Immature natural killer cell (primary cell): ENCODE measurements around the gene CCDC12. TPM values are rescaled to one million over a fixed set of nuclear protein-coding genes. Genes with fewer than 3 reads are reported as not detected.
A peak's percentile ranks its signal among the peaks of the same experiment; 100 is the strongest.

Experiments
- DNase-seq, 3 donors: peaks; one replicate each; pipeline ENCODE4 v3.0.0; 2022; ENCODE audit warnings: mixed read lengths in 1 of 3
- H3K27ac Mint-ChIP-seq, 6 donors: one replicate each; pipeline ENCODE4 v1.8.0; 2020; ENCODE audit warnings: mixed read lengths in 6 of 6, mild to moderate bottlenecking in 5 of 6, inconsistent platforms in 4 of 6, moderate library complexity in 3 of 6
- H3K27me3 Mint-ChIP-seq, 3 donors: one replicate each; pipeline ENCODE4 v1.8.0; 2020 to 2021; ENCODE audit warnings: low read depth in 3 of 3, mild to moderate bottlenecking in 3 of 3, mixed read lengths in 3 of 3, moderate library complexity in 3 of 3, inconsistent platforms in 1 of 3
- H3K36me3 Mint-ChIP-seq, 3 donors: one replicate each; pipeline ENCODE4 v1.8.0; 2020; ENCODE audit warnings: mixed read lengths in 3 of 3, inconsistent platforms in 2 of 3, mild to moderate bottlenecking in 2 of 3
- H3K4me1 Mint-ChIP-seq, 2 donors: one replicate each; pipeline ENCODE4 v1.8.0; 2020; ENCODE audit warnings: inconsistent platforms in 2 of 2, mild to moderate bottlenecking in 2 of 2, mixed read lengths in 2 of 2, moderate library complexity in 1 of 2
- H3K4me3 Mint-ChIP-seq, 5 donors: one replicate each; pipeline ENCODE4 v1.8.0; 2020; ENCODE audit warnings: mild to moderate bottlenecking in 5 of 5, mixed read lengths in 5 of 5, inconsistent platforms in 3 of 5, moderate library complexity in 3 of 5
- H3K9me3 Mint-ChIP-seq, 6 donors: one replicate each; pipeline ENCODE4 v1.8.0; 2020; ENCODE audit warnings: mild to moderate bottlenecking in 6 of 6, mixed read lengths in 6 of 6, inconsistent platforms in 4 of 6, moderate library complexity in 3 of 6
- polyA plus RNA-seq, 3 donors: library from polyadenylated mRNA; unstranded; fragments of 300-500 nt; fragmentation: Illumina TruSeq; gene quantifications; one replicate each; pipeline ENCODE4 v1.2.3, GENCODE V29; 2021

CCDC12 gene
- polyA plus RNA-seq, 3 donors from 2014 or later = 114 to 174 (median 129) TPM

GRCh38 chr3:46908294-46908985 is 68.1 kb downstream of the CCDC12 start:
- DNase-seq = no peak
- Mint-ChIP-seq H3K4me1 (peaks cover 10 to 15% of the 10 kb centered on the region in 2 donors), H3K27me3 (peaks cover 0 to 2% (median under 1%) of the 10 kb centered on the region in 3 donors), H3K4me3 (no peak overlapping the region), H3K36me3 (peaks cover 0 to 3% (median 1%) of the 10 kb centered on the region in 3 donors), H3K9me3 (no peaks in the 10 kb centered on the region), H3K27ac (no peak overlapping the region)

GRCh38 chr3:46907960-46908293 is 68.6 kb downstream of the CCDC12 start:
- H3K4me1 Mint-ChIP-seq = peaks cover 9 to 10% of the 10 kb centered on the region in 2 donors
- H3K36me3 Mint-ChIP-seq = peaks cover 0 to 3% (median 0%) of the 10 kb centered on the region in 3 donors
- no peak overlapping the region for H3K27ac Mint-ChIP-seq
- H3K27me3 Mint-ChIP-seq = peaks cover 0 to 2% (median 0%) of the 10 kb centered on the region in 3 donors
- DNase-seq = no peak
- H3K9me3 Mint-ChIP-seq = no peaks in the 10 kb centered on the region
- no peak overlapping the region for H3K4me3 Mint-ChIP-seq

GRCh38 chr3:46907271-46907670 is 69.3 kb downstream of the CCDC12 start:
- Mint-ChIP-seq H3K9me3 (no peaks in the 10 kb centered on the region), H3K27me3 (peaks cover 0 to 2% (median 2%) of the 10 kb centered on the region in 3 donors), H3K4me1 (peaks cover 8 to 9% of the 10 kb centered on the region in 2 donors), H3K4me3 (no peak overlapping the region), H3K27ac (peak overlapping the region in 2 of 6 donors; percentile 23 to 26), H3K36me3 (peaks cover 0 to 1% (median 0%) of the 10 kb centered on the region in 3 donors)
- DNase-seq = no peak

GRCh38 chr3:46906471-46907058 is 70.0 kb downstream of the CCDC12 start:
- H3K36me3 Mint-ChIP-seq = no peaks in the 10 kb centered on the region
- H3K4me1 Mint-ChIP-seq = peaks cover 8 to 9% of the 10 kb centered on the region in 2 donors
- peaks cover 0 to 4% (median 2%) of the 10 kb centered on the region in 3 donors for H3K27me3 Mint-ChIP-seq
- DNase-seq = no peak
- no peak overlapping the region for H3K27ac Mint-ChIP-seq
- H3K9me3 Mint-ChIP-seq = no peaks in the 10 kb centered on the region
- no peak overlapping the region for H3K4me3 Mint-ChIP-seq

- Mint-ChIP-seq H3K27ac (no peak overlapping the region), H3K9me3 (no peaks in the 10 kb centered on the region), H3K4me1 (peaks cover 7 to 8% of the 10 kb centered on the region in 2 donors), H3K27me3 (peaks cover 0 to 4% (median 2%) of the 10 kb centered on the region in 3 donors), H3K36me3 (no peaks in the 10 kb centered on the region), H3K4me3 (no peak overlapping the region)
- DNase-seq = no peak
Measured at GRCh38 chr3:46905661-46906451, 70.7 kb downstream of the CCDC12 start.

- DNase-seq = no peak
- H3K27ac Mint-ChIP-seq = no peak overlapping the region
- H3K36me3 Mint-ChIP-seq = no peaks in the 10 kb centered on the region
- peaks cover 0 to 8% (median 2%) of the 10 kb centered on the region in 3 donors for H3K27me3 Mint-ChIP-seq
- H3K4me3 Mint-ChIP-seq = no peak overlapping the region
- no peaks in the 10 kb centered on the region for H3K9me3 Mint-ChIP-seq
- peaks cover 7 to 8% of the 10 kb centered on the region in 2 donors for H3K4me1 Mint-ChIP-seq
Measured at GRCh38 chr3:46905213-46905560, 71.4 kb downstream of the CCDC12 start.

GRCh38 chr3:46904303-46905212 is 72.0 kb downstream of the CCDC12 start:
- Mint-ChIP-seq H3K27ac (peak overlapping the region in 2 of 6 donors; percentile 26 to 67), H3K27me3 (peaks cover 0 to 8% (median 2%) of the 10 kb centered on the region in 3 donors)

GRCh38 chr3:46903341-46904302 is 72.9 kb downstream of the CCDC12 start:
- H3K27ac Mint-ChIP-seq = no peak overlapping the region
- no peaks in the 10 kb centered on the region for H3K4me1 Mint-ChIP-seq
- no peaks in the 10 kb centered on the region for H3K36me3 Mint-ChIP-seq
- no peak for DNase-seq
- H3K4me3 Mint-ChIP-seq = no peak overlapping the region
- H3K9me3 Mint-ChIP-seq = no peaks in the 10 kb centered on the region
- H3K27me3 Mint-ChIP-seq = peaks cover 2 to 8% (median 2%) of the 10 kb centered on the region in 3 donors

More at GRCh38 chr3:46904303-46905212, 72.0 kb downstream of the CCDC12 start:
- Mint-ChIP-seq H3K4me3 (no peak overlapping the region), H3K4me1 (peaks cover 5% of the 10 kb centered on the region in 2 donors), H3K9me3 (no peaks in the 10 kb centered on the region), H3K36me3 (no peaks in the 10 kb centered on the region)
- DNase-seq = no peak

- Mint-ChIP-seq H3K27me3 (peaks cover 2 to 8% (median 5%) of the 10 kb centered on the region in 3 donors), H3K4me1 (no peaks in the 10 kb centered on the region), H3K9me3 (no peaks in the 10 kb centered on the region), H3K36me3 (no peaks in the 10 kb centered on the region), H3K27ac (no peak overlapping the region), H3K4me3 (no peak overlapping the region)
- no peak for DNase-seq
Measured at GRCh38 chr3:46902188-46902631, 74.3 kb downstream of the CCDC12 start.

- H3K4me3 Mint-ChIP-seq = no peak overlapping the region
- H3K4me1 Mint-ChIP-seq = no peaks in the 10 kb centered on the region
- H3K27me3 Mint-ChIP-seq = peaks cover 2 to 8% (median 5%) of the 10 kb centered on the region in 3 donors
- H3K9me3 Mint-ChIP-seq = no peaks in the 10 kb centered on the region
- DNase-seq = no peak
- no peak overlapping the region for H3K27ac Mint-ChIP-seq
- H3K36me3 Mint-ChIP-seq = no peaks in the 10 kb centered on the region
Measured at GRCh38 chr3:46901591-46902187, 74.9 kb downstream of the CCDC12 start.

GRCh38 chr3:46901061-46901460 is 75.5 kb downstream of the CCDC12 start:
- DNase-seq = no peak
- no peaks in the 10 kb centered on the region for H3K36me3 Mint-ChIP-seq
- H3K4me1 Mint-ChIP-seq = no peaks in the 10 kb centered on the region
- H3K27ac Mint-ChIP-seq = no peak overlapping the region
- peaks cover 2 to 8% (median 7%) of the 10 kb centered on the region in 3 donors for H3K27me3 Mint-ChIP-seq
- H3K9me3 Mint-ChIP-seq = no peaks in the 10 kb centered on the region
- no peak overlapping the region for H3K4me3 Mint-ChIP-seq

- Mint-ChIP-seq H3K9me3 (no peaks in the 10 kb centered on the region), H3K27ac (no peak overlapping the region), H3K4me3 (no peak overlapping the region), H3K27me3 (peaks cover 3 to 8% (median 8%) of the 10 kb centered on the region in 3 donors), H3K36me3 (no peaks in the 10 kb centered on the region), H3K4me1 (no peaks in the 10 kb centered on the region)
- DNase-seq = no peak
Measured at GRCh38 chr3:46900356-46900755, 76.2 kb downstream of the CCDC12 start.
